ENCODE measurements around the gene B4GALT6. TPM values are rescaled to one million over a fixed set of nuclear protein-coding genes. Genes with fewer than 3 reads are reported as not detected.

Gene B4GALT6
- total and polyA plus RNA-seq, 11 donors, result 1.3 to 11.9 (median 5.6) TPM

DNA sequence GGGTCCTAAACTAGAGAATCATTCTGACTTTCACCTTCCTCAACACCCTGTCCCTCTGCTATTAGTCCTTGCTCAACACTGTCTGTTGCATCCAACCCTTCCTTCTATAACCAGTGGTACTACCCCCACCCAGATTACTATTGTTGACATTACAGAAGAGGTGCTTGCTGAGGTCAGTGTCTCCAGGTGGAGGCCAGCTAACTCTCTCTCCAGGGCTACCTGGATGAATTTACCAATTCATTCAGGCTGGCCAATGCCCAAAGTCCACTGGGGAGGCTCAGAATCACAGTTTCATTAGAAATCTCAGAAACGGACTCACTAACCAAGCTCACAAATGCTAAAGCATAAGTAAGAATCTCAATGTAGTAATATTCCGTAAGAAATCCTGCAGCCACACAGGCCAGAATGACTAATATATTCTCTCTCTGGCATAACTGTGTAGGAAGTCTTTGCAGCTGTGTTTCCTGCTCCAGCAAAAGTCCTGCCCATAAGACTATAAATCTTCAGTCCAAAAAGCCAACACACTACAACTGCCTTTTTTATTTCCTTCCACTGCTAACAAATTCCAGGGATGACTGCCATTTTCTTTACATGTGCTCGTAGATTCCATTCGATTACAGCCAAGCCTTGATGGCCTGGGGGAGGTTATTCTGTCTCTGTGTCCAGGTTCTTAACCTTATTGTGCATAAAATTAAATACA, 102.7 kb downstream of the B4GALT6 start:
- TF ChIP-seq CTCF (IDR thresholded peaks at IDR 0.05) (no peak), POLR2A (IDR thresholded peaks at IDR 0.05) (no peak)
- no peaks in the 10 kb centered on the region for H3K36me3 ChIP-seq
- DNase-seq, result no peak
- no peaks in the 10 kb centered on the region for H3K9me3 ChIP-seq
- H3K27me3 ChIP-seq, result no peaks in the 10 kb centered on the region
- no peak overlapping the region for H3K27ac ChIP-seq
- no peak overlapping the region for H3K4me3 ChIP-seq
- no peak for ATAC-seq
- 46 to 57% (median 47%) methylated on average over 4 of the region's 4 CpGs for WGBS, 4 donors
- intact Hi-C loops (cut with DNase I), result no loop called here
- H3K4me1 ChIP-seq, result no peaks in the 10 kb centered on the region

- intact Hi-C loops (cut with DNase I), result no loop called here
- Histone ChIP-seq H3K4me3 (no peak overlapping the region), H3K27me3 (no peaks in the 10 kb centered on the region), H3K9me3 (no peaks in the 10 kb centered on the region), H3K4me1 (no peaks in the 10 kb centered on the region), H3K27ac (no peak overlapping the region), H3K36me3 (no peaks in the 10 kb centered on the region)
- TF ChIP-seq POLR2A (IDR thresholded peaks at IDR 0.05), result no peak
- TF ChIP-seq CTCF (IDR thresholded peaks at IDR 0.05), result no peak
- ATAC-seq (no peak), DNase-seq (no peak)
- WGBS, 4 donors, result 94 to 100% (median 95%) methylated on average over 2 of the region's 2 CpGs
These were observed 105.0 kb downstream of the B4GALT6 start for GRCh38 chr18:31579375-31579774.

DNA sequence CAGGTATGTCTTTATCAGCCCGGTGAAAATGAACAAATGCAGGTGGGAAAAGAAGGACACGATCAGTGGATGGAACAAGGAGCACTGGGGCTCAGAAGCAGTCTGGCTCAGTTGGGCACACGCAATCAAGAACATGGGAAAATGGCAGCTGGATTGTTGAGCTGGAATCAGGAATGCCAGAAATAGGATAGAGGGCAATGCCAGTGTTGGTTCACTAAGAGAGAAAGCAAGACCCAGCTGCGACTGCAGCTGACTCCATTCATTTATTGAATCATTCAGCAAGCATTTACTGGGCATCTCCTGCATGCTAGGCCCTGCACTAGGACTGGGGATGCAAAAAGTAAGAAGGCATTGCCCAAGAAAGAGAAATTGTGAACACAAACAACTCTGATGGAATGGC, 106.3 kb downstream of the B4GALT6 start:
- H3K36me3 ChIP-seq, result no peaks in the 10 kb centered on the region
- DNase-seq, result no peak
- 93 to 96% (median 95%) methylated on average over 4 of the region's 4 CpGs for WGBS, 4 donors
- no peak for TF ChIP-seq CTCF (IDR thresholded peaks at IDR 0.05)
- no peak for TF ChIP-seq POLR2A (IDR thresholded peaks at IDR 0.05)
- no peaks in the 10 kb centered on the region for H3K9me3 ChIP-seq
- H3K27me3 ChIP-seq, result no peaks in the 10 kb centered on the region
- ATAC-seq, result no peak
- intact Hi-C loops (cut with DNase I), result no loop called here
- H3K4me1 ChIP-seq, result no peaks in the 10 kb centered on the region
- H3K4me3 ChIP-seq, result no peak overlapping the region
- H3K27ac ChIP-seq, result no peak overlapping the region

DNA sequence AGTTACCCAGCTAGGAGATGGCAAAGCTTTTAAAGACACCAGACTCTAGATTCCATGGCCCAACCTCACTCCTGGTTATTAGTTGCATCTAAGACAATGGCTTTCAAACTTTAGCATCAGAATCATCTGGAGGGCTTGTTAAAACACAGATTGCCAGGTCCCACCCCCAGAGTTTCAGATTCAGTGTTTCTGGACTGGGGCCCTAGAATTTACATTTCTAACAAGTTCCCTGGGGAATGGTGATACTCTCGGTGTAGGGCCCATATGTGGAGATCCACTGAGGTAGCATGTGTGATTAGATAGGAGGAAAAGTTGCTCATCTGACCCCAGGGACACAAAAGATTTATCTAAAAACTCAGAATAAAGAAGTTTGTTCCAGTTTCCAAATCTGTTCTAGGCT, 107.2 kb downstream of the B4GALT6 start:
- Histone ChIP-seq H3K4me3 (no peak overlapping the region), H3K9me3 (no peaks in the 10 kb centered on the region), H3K4me1 (no peaks in the 10 kb centered on the region), H3K27me3 (no peaks in the 10 kb centered on the region), H3K36me3 (no peaks in the 10 kb centered on the region), H3K27ac (no peak overlapping the region)
- 45 to 69% (median 60%) methylated on average over 1 of the region's 1 CpG for WGBS, 4 donors
- intact Hi-C loops (cut with DNase I), result no loop called here
- DNase-seq, result no peak
- no peak for TF ChIP-seq POLR2A (IDR thresholded peaks at IDR 0.05)
- no peak for TF ChIP-seq CTCF (IDR thresholded peaks at IDR 0.05)
- ATAC-seq, result no peak
